ENCODE data around the gene COX7A2L.
A peak's percentile ranks its signal among the peaks of the same experiment; 100 is the strongest.
"Not testable (repeated sequence)": the region's sequence is repeated elsewhere in the genome, so short reads cannot be mapped to it uniquely, and the experiment has no call there.

The COX7A2L gene

GRCh38 chr2:42360890-42361727 is at the start of gene COX7A2L:
Gene COX7A2L (minus strand): TSS chr2:42361217. CDS start chr2:42361161, 56 bp downstream.
- DNase-seq: peak; percentile 90

- no peak for DNase-seq
Observed at GRCh38 chr2:42408009-42408408, 47.0 kb upstream of the COX7A2L start.

GRCh38 chr2:42407476-42407875 is 46.5 kb upstream of the COX7A2L start:
- no peak for DNase-seq

- DNase-seq: no peak
Observed at GRCh38 chr2:42404676-42405075, 43.7 kb upstream of the COX7A2L start.

- DNase-seq: no peak
Observed at GRCh38 chr2:42401773-42402172, 40.8 kb upstream of the COX7A2L start.

- not testable (repeated sequence) for DNase-seq
Observed at GRCh38 chr2:42398052-42398451, 37.0 kb upstream of the COX7A2L start.

GRCh38 chr2:42393320-42393719 is 32.3 kb upstream of the COX7A2L start:
- DNase-seq: not testable (repeated sequence)

GRCh38 chr2:42392191-42392590 is 31.2 kb upstream of the COX7A2L start:
- no peak for DNase-seq

GRCh38 chr2:42390401-42390969 is 29.5 kb upstream of the COX7A2L start:
- no peak for DNase-seq

- DNase-seq: no peak
Observed at GRCh38 chr2:42386682-42387081, 25.7 kb upstream of the COX7A2L start.

- no peak for DNase-seq
Observed at GRCh38 chr2:42385225-42385624, 24.2 kb upstream of the COX7A2L start.

GRCh38 chr2:42383855-42384530 is 23.0 kb upstream of the COX7A2L start:
- no peak for DNase-seq

- no peak for DNase-seq
Observed at GRCh38 chr2:42382144-42382543, 21.1 kb upstream of the COX7A2L start.

GRCh38 chr2:42380026-42380425 is 19.0 kb upstream of the COX7A2L start:
- DNase-seq: not testable (repeated sequence)

GRCh38 chr2:42378415-42378814 is 17.4 kb upstream of the COX7A2L start:
- no peak for DNase-seq

- no peak for DNase-seq
Observed at GRCh38 chr2:42376758-42377157, 15.7 kb upstream of the COX7A2L start.

GRCh38 chr2:42372474-42373200 is 11.6 kb upstream of the COX7A2L start:
- DNase-seq: no peak

GRCh38 chr2:42371611-42372473 is 10.8 kb upstream of the COX7A2L start:
- DNase-seq: peak; percentile 86

- no peak for DNase-seq
Observed at GRCh38 chr2:42369532-42370229, 8.7 kb upstream of the COX7A2L start.

GRCh38 chr2:42368817-42369531 is 8.0 kb upstream of the COX7A2L start:
- no peak for DNase-seq

GRCh38 chr2:42367835-42368234 is 6.8 kb upstream of the COX7A2L start:
- no peak for DNase-seq
